SK-N-MC (cell line): ENCODE measurements around the gene PKD2.

Source experiments
- EZH2 ChIP-seq: fragments of 200-600 bp; sonication (generic); IDR thresholded peaks from one replicate; pipeline ENCODE4 v1.6.1; 2017; ENCODE audit warnings: antibody characterized with exemption
- POLR2AphosphoS5 ChIP-seq: IDR thresholded peaks from 2 replicates; pipeline ENCODE4 v1.6.1; 2012; ENCODE audit warnings: mild to moderate bottlenecking, low read depth, low read length, borderline replicate concordance

DNA sequence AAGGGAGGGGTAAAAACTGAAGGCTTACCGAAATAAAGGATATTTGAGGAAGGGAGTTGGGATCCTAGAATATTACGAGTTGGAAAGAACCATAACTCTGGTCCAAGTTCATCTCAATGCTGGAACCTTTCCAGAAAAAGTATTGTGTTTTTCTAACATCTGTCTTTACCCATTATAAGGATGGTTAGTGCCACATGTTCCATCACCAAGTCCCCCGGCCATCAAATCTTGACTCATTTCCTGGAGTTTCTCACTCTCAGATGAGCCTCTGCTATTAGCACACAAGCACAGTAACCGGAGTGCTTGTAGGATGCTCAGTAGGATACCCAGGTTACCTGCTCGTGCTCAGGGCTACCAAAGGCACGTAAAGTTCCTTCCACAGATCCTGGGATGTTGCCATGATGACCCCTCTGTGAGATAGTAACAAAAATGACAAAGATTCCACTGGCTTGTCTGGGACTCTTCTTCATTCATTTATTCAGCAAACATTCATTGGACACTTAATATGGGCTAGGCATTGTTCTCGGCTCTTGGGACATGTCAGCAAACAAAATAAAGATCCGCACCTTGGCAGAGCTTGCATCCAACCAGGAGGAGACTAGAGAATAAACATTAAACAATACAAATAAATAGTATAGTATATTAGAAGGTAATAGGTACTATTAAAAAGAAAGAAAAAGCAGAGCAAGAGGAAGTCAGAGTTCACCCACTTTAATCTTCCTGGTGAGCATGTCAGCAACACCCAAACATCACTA, 36.3 kb downstream of the PKD2 start:
- TF ChIP-seq POLR2AphosphoS5 (no peak), EZH2 (no peak)
